B cell (primary cell): ENCODE data around the gene EDDM3A. TPM values are rescaled to one million over a fixed set of nuclear protein-coding genes. Genes with fewer than 3 reads are reported as not detected.

Experiments
- ATAC-seq: fragments of 200-7000 bp; cut with Tn5 transposase; one replicate; pipeline ENCODE4 v1.10.0; 2021; ENCODE audit warnings: low read depth, mild to moderate bottlenecking, moderate number of reproducible peaks, moderate library complexity
- CTCF ChIA-PET: fragments of 350-600 bp; sonication (Branson Sonifier 250); formaldehyde crosslinking; loops from one replicate; lab custom pipeline; 2021; ENCODE audit warnings: antibody characterized with exemption, inconsistent platforms; lab: Charles Lee
- POLR2A ChIA-PET: fragments of 350-600 bp; sonication (Branson Sonifier 250); formaldehyde crosslinking; loops from one replicate; lab custom pipeline; 2021; ENCODE audit warnings: antibody characterized with exemption; lab: Charles Lee
- DNase-seq: peaks from one replicate; pipeline ENCODE4 v3.0.0; 2013
- H2AFZ ChIP-seq: 2 replicates; pipeline ENCODE4 v1.6.1; 2012; ENCODE audit warnings: mild to moderate bottlenecking, low read depth, low read length; ENCODE audit not compliant: insufficient read depth, poor library complexity, severe bottlenecking
- H3K27ac ChIP-seq, 2 donors: 1 replicate in 1 of 2; 2 replicates in 1 of 2; pipeline ENCODE4 v1.5.1; 2012 to 2013; ENCODE audit warnings: low read length in 2 of 2, mild to moderate bottlenecking in 2 of 2, moderate library complexity in 1 of 2
- H3K27me3 ChIP-seq, 4 experiments: fragments of 200-600 bp in 1 of 4; sonication (generic) in 1 of 4; replicated peaks in 1 of 4; 1 replicate in 2 of 4; 2 replicates in 2 of 4; pipeline versions ENCODE4 v1.6.1 to v1.7.0; 2013 to 2016; ENCODE audit warnings: low read length in 3 of 4, mild to moderate bottlenecking in 2 of 4, mixed read lengths in 1 of 4, moderate library complexity in 1 of 4; ENCODE audit not compliant: insufficient read depth in 4 of 4, control insufficient read depth in 3 of 4; ENCODE audit errors: control extremely low read depth in 1 of 4
- H3K36me3 ChIP-seq, 2 experiments: replicated peaks in 1 of 2; 1 replicate in 1 of 2; 2 replicates in 1 of 2; pipeline versions ENCODE4 v1.6.1 to v1.7.1; 2013; ENCODE audit warnings: low read length in 1 of 2; ENCODE audit not compliant: insufficient read depth in 2 of 2, control insufficient read depth in 1 of 2; ENCODE audit errors: control extremely low read depth in 1 of 2, extremely low read depth in 1 of 2
- H3K4me1 ChIP-seq, 2 donors: fragments of 200-600 bp in 1 of 2; sonication (generic) in 1 of 2; 1 replicate in 1 of 2; 2 replicates in 1 of 2; pipeline versions ENCODE4 v1.5.1 to v1.6.1; 2013 to 2017; ENCODE audit warnings: low read length in 2 of 2; ENCODE audit not compliant: control insufficient read depth in 2 of 2, insufficient read depth in 2 of 2
- H3K4me2 ChIP-seq: replicated peaks from 2 replicates; pipeline ENCODE3; 2012; ENCODE audit warnings: mild to moderate bottlenecking, low read depth, low read length; ENCODE audit not compliant: poor library complexity, severe bottlenecking
- H3K4me3 ChIP-seq, 5 experiments: fragments of 200-600 bp in 1 of 5; sonication (generic) in 1 of 5; 1 replicate in 3 of 5; 2 replicates in 2 of 5; pipeline versions ENCODE4 v1.5.1 to v1.7.0; 2011 to 2016; ENCODE audit warnings: low read length in 4 of 5, mild to moderate bottlenecking in 4 of 5, low read depth in 2 of 5, control low read depth in 1 of 5, moderate library complexity in 1 of 5; ENCODE audit not compliant: insufficient read depth in 1 of 5; ENCODE audit errors: control extremely low read depth in 1 of 5, extremely low read depth in 1 of 5
- H3K79me2 ChIP-seq: fragments of 200-600 bp; sonication (generic); one replicate; pipeline ENCODE4 v1.6.0; 2016; ENCODE audit warnings: low read length; ENCODE audit not compliant: control insufficient read depth, insufficient read depth
- H3K9ac ChIP-seq: fragments of 200-600 bp; sonication (generic); 2 replicates; pipeline ENCODE4 v1.6.1; 2017; ENCODE audit warnings: mild to moderate bottlenecking, low read length, moderate library complexity
- H3K9me3 ChIP-seq, 3 donors: one replicate each; pipeline versions ENCODE4 v1.6.1 to v1.7.1; 2013; ENCODE audit warnings: low read length in 2 of 3; ENCODE audit not compliant: control insufficient read depth in 2 of 3, insufficient read depth in 1 of 3; ENCODE audit errors: control extremely low read depth in 1 of 3
- H4K20me1 ChIP-seq: 2 replicates; pipeline ENCODE4 v1.6.0; 2012; ENCODE audit warnings: mild to moderate bottlenecking, low read length; ENCODE audit not compliant: insufficient read depth, control insufficient read depth, poor library complexity, severe bottlenecking
- H3K27ac Mint-ChIP-seq: one replicate; pipeline ENCODE4 v1.8.0; 2021; ENCODE audit warnings: mixed read lengths
- H3K27me3 Mint-ChIP-seq: one replicate; pipeline ENCODE4 v1.8.0; 2021; ENCODE audit warnings: mixed read lengths
- H3K4me1 Mint-ChIP-seq: one replicate; pipeline ENCODE4 v1.8.0; 2021; ENCODE audit warnings: mixed read lengths
- H3K4me3 Mint-ChIP-seq: one replicate; pipeline ENCODE4 v1.8.0; 2021; ENCODE audit warnings: mixed read lengths
- H3K9me3 Mint-ChIP-seq: one replicate; pipeline ENCODE4 v1.8.0; 2022; ENCODE audit warnings: mixed read lengths; ENCODE audit not compliant: insufficient read depth
- EZH2 ChIP-seq: IDR thresholded peaks from 2 replicates; pipeline ENCODE4 v1.6.1; 2012; ENCODE audit warnings: borderline replicate concordance, low read depth, mild to moderate bottlenecking, moderate library complexity, low read length; ENCODE audit not compliant: insufficient read depth, poor library complexity, severe bottlenecking
- WGBS: methylation state at CpG from one replicate; pipeline ENCODE4 v1.1.5; 2013; ENCODE audit warnings: missing lambda C conversion rate; ENCODE audit not compliant: insufficient coverage; 5-methylcytosine and 5-hydroxymethylcytosine counted together
- intact Hi-C: fragments of 100-400 bp; cut with micrococcal nuclease; formaldehyde crosslinking; loops from one replicate; pipeline ENCODE4 v1.10.0; 2022
- polyA plus RNA-seq: library from polyadenylated mRNA; depleted of rRNA; stranded (reverse); fragments of >200 nt; gene quantifications from 2 replicates; pipeline ENCODE4 v1.2.3, GENCODE V29; 2012
- total RNA-seq, 2 donors: library from RNA; stranded (reverse); fragments of 120-200 nt in 1 of 2; gene quantifications; 1 replicate in 1 of 2; 2 replicates in 1 of 2; pipeline versions ENCODE4 v1.2.3 to v1.2.4, GENCODE V29; 2013 to 2022
- TF ChIP-seq, protein P1 (sequence below): fragments of 200-600 bp; IDR thresholded peaks from one replicate; pipeline ENCODE4 v1.8.0; 2022; ENCODE audit warnings: antibody characterized with exemption, mild to moderate bottlenecking

Gene EDDM3A
- total and polyA plus RNA-seq, 2 donors (not counting 1 experiment from before 2014, with no cell fraction given): not detected

- no peak for ATAC-seq
- Histone ChIP-seq H3K4me2 (no peak overlapping the region), H3K27ac (no peak overlapping the region), H3K4me3 (no peak overlapping the region), H3K9ac (no peak overlapping the region), H3K9me3 (peaks cover 1 to 24% (median 16%) of the 10 kb centered on the region in 3 donors), H3K4me1 (no peaks in the 10 kb centered on the region), H3K79me2 (no peaks in the 10 kb centered on the region), H3K27me3 (no peaks in the 10 kb centered on the region), H2AFZ (no peak overlapping the region), H4K20me1 (no peaks in the 10 kb centered on the region), H3K36me3 (no peaks in the 10 kb centered on the region)
- POLR2A ChIA-PET: no interaction called here
- no peak overlapping the region for H3K4me3 Mint-ChIP-seq
- peaks cover 4% of the 10 kb centered on the region for H3K4me1 Mint-ChIP-seq
- peaks cover 3% of the 10 kb centered on the region for H3K9me3 Mint-ChIP-seq
- CTCF ChIA-PET: interaction anchor here (1.1 to 2.3 kb wide), 2 partner anchors 9 to 46 kb away, joined by 3 to 6 read pairs; no protein-coding TSS in a partner anchor
- intact Hi-C loops: no loop called here
- no peak for TF ChIP-seq EZH2
- TF ChIP-seq, protein P1, sequence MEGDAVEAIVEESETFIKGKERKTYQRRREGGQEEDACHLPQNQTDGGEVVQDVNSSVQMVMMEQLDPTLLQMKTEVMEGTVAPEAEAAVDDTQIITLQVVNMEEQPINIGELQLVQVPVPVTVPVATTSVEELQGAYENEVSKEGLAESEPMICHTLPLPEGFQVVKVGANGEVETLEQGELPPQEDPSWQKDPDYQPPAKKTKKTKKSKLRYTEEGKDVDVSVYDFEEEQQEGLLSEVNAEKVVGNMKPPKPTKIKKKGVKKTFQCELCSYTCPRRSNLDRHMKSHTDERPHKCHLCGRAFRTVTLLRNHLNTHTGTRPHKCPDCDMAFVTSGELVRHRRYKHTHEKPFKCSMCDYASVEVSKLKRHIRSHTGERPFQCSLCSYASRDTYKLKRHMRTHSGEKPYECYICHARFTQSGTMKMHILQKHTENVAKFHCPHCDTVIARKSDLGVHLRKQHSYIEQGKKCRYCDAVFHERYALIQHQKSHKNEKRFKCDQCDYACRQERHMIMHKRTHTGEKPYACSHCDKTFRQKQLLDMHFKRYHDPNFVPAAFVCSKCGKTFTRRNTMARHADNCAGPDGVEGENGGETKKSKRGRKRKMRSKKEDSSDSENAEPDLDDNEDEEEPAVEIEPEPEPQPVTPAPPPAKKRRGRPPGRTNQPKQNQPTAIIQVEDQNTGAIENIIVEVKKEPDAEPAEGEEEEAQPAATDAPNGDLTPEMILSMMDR: no peak
- 91% methylated on average over 1 of the region's 2 CpGs for WGBS
- no peak overlapping the region for H3K27ac Mint-ChIP-seq
- peaks cover 11% of the 10 kb centered on the region for H3K27me3 Mint-ChIP-seq
- DNase-seq: no peak
Measured at GRCh38 chr14:20754308-20754707, 8.6 kb downstream of the EDDM3A start.

- ATAC-seq (no peak), DNase-seq (no peak)
- Mint-ChIP-seq H3K9me3 (peaks cover 3% of the 10 kb centered on the region), H3K4me1 (peaks cover 4% of the 10 kb centered on the region), H3K4me3 (no peak overlapping the region), H3K27me3 (peaks cover 11% of the 10 kb centered on the region), H3K27ac (no peak overlapping the region)
- ChIA-PET POLR2A (no interaction called here), CTCF (interaction anchor here (0.6 to 4.4 kb wide), 4 partner anchors 10 to 100 kb away, joined by 3 to 51 read pairs (median 6); no protein-coding TSS in a partner anchor)
- intact Hi-C loops: no loop called here
- H3K36me3 ChIP-seq: no peaks in the 10 kb centered on the region
- peaks cover 1 to 24% (median 16%) of the 10 kb centered on the region in 3 donors for H3K9me3 ChIP-seq
- no peak for TF ChIP-seq EZH2
- TF ChIP-seq, protein P1: no peak
- no peaks in the 10 kb centered on the region for H4K20me1 ChIP-seq
- no peak overlapping the region for H3K4me2 ChIP-seq
- no peaks in the 10 kb centered on the region for H3K79me2 ChIP-seq
- H3K27me3 ChIP-seq: no peaks in the 10 kb centered on the region
- WGBS: 85% methylated on average over 5 of the region's 6 CpGs
- no peak overlapping the region for H3K27ac ChIP-seq
- no peak overlapping the region for H3K4me3 ChIP-seq
- no peak overlapping the region for H2AFZ ChIP-seq
- H3K4me1 ChIP-seq: no peaks in the 10 kb centered on the region
- H3K9ac ChIP-seq: no peak overlapping the region
Measured at GRCh38 chr14:20755037-20755436, 9.3 kb downstream of the EDDM3A start.
